Mononuclear cell (primary cell): Measurements from ENCODE around the gene NPEPL1. TPM values are rescaled to one million over a fixed set of nuclear protein-coding genes. Genes with fewer than 3 reads are reported as not detected.

Experiments
- H3K27me3 ChIP-seq: 2 replicates; pipeline ENCODE4 v1.6.0; 2011; ENCODE audit warnings: low read length, control low read depth; ENCODE audit not compliant: insufficient read depth
- H3K4me1 ChIP-seq: 2 replicates; pipeline ENCODE4 v1.5.1; 2011; ENCODE audit warnings: mild to moderate bottlenecking, low read length, control low read depth; ENCODE audit not compliant: insufficient read depth
- H3K4me3 ChIP-seq: 2 replicates; pipeline ENCODE4 v1.5.1; 2011; ENCODE audit warnings: mild to moderate bottlenecking, low read length, moderate library complexity
- H3K9me3 ChIP-seq: 2 replicates; pipeline ENCODE4 v1.5.1; 2011; ENCODE audit warnings: low read depth, mild to moderate bottlenecking, control low read depth, low read length
- total RNA-seq: library from RNA; depleted of rRNA; stranded (reverse); fragments of >200 nt; gene quantifications from one replicate; pipeline ENCODE4 v1.2.3, GENCODE V29; 2012

The NPEPL1 gene
- total RNA-seq, 1 donor = 25.5 TPM

DNA sequence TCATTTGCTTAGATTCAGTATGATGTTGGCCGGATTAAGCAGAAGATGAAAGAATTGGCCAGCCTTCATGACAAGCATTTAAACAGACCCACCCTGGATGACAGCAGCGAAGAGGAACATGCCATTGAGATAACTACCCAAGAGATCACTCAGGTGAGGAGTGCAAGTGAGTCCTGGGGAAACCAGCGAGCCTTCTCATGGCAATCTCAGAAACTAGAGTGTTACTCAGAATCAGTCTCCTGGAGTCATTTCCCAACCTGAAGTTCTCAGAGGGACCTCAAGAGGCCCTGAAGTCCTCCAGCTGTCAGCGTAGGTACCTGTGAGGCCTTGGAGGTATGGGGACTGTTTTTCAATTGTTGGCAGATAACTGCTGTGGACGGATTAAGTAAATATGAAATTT is 24.6 kb upstream of the NPEPL1 start:
- Histone ChIP-seq H3K4me1 (no peaks in the 10 kb centered on the region), H3K9me3 (no peaks in the 10 kb centered on the region), H3K27me3 (no peaks in the 10 kb centered on the region), H3K4me3 (no peak overlapping the region)

GRCh38 chr20:58668901-58669286 is 23.7 kb upstream of the NPEPL1 start:
- Histone ChIP-seq H3K4me1 (no peaks in the 10 kb centered on the region), H3K4me3 (no peak overlapping the region), H3K27me3 (no peaks in the 10 kb centered on the region), H3K9me3 (no peaks in the 10 kb centered on the region)

- Histone ChIP-seq H3K4me3 (no peak overlapping the region), H3K9me3 (no peaks in the 10 kb centered on the region), H3K4me1 (no peaks in the 10 kb centered on the region), H3K27me3 (no peaks in the 10 kb centered on the region)
Measured at GRCh38 chr20:58669287-58670006, 23.2 kb upstream of the NPEPL1 start.

GRCh38 chr20:58670102-58670501 is 22.5 kb upstream of the NPEPL1 start:
- H3K9me3 ChIP-seq = no peaks in the 10 kb centered on the region
- no peak overlapping the region for H3K4me3 ChIP-seq
- no peaks in the 10 kb centered on the region for H3K27me3 ChIP-seq
- no peaks in the 10 kb centered on the region for H3K4me1 ChIP-seq

- Histone ChIP-seq H3K9me3 (no peaks in the 10 kb centered on the region), H3K4me1 (no peaks in the 10 kb centered on the region), H3K4me3 (no peak overlapping the region), H3K27me3 (no peaks in the 10 kb centered on the region)
Measured at GRCh38 chr20:58670659-58671058, 21.9 kb upstream of the NPEPL1 start.

DNA sequence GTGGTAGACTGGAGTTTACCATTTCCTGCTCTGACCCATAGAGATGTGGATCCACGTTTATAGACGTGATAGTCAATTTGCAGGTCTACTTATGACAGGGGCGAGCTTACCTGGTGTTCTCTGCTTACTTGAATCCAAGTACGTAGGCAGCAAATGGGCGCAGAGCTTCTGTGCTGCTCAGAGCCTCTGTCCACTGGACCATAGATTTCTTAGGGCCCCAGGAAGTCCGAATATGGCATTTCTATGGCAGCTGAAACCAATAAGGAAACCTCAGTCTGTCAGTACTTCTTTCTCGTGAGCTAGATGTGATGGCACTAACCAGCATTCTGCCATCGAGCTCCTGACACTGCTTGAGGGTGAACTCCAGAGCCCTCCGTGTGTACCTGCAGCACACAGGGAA is 19.5 kb upstream of the NPEPL1 start:
- Histone ChIP-seq H3K4me3 (no peak overlapping the region), H3K4me1 (no peaks in the 10 kb centered on the region), H3K27me3 (no peaks in the 10 kb centered on the region), H3K9me3 (no peaks in the 10 kb centered on the region)

DNA sequence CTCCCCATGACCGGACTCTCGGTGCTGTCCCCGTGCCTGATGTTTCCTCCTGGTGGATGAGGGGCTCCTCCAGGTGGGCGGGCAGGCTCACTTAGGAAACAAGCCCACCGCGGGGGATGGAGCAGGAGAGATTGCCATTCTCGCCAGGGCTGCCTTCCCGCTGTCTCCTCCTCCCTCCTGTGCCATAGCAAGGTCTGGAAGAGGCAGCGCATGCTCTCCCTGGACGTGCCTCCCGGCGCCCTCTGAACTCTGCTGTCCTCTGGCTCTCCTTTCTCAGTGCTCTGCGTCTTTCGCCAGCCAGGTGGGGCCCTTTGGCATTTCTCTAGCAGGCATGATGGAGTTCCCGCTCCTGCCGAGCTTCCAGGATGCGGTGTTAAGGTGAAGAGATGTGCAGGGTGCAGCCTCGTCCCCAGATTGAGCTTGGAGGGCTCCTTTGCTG is 17.4 kb upstream of the NPEPL1 start:
- Histone ChIP-seq H3K4me1 (no peaks in the 10 kb centered on the region), H3K27me3 (no peaks in the 10 kb centered on the region), H3K9me3 (no peaks in the 10 kb centered on the region), H3K4me3 (no peak overlapping the region)

DNA sequence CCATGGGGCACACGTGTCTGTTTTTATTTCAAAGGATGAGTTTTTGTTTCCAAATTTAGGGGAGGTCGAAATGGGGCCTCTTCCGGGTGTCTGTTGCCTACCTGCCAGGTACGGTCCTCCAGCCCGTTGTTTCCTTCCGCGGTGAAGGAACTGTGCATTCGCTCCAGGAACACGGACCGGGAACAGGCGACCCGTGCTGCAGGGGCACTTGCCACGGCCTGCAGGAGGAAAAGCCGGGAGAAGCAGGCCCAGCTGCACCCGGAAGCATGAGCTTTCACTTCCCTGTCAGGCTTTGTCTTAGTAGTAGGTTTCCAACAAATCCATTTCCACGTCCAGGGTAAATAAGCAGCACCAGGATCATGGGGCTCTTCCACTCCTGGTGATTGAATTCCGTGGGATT is 17.0 kb upstream of the NPEPL1 start:
- no peak overlapping the region for H3K4me3 ChIP-seq
- H3K4me1 ChIP-seq = no peaks in the 10 kb centered on the region
- no peaks in the 10 kb centered on the region for H3K27me3 ChIP-seq
- H3K9me3 ChIP-seq = no peaks in the 10 kb centered on the region

- Histone ChIP-seq H3K4me1 (no peaks in the 10 kb centered on the region), H3K27me3 (no peaks in the 10 kb centered on the region), H3K9me3 (no peaks in the 10 kb centered on the region), H3K4me3 (no peak overlapping the region)
Measured at GRCh38 chr20:58676161-58676560, 16.4 kb upstream of the NPEPL1 start.

- no peaks in the 10 kb centered on the region for H3K9me3 ChIP-seq
Measured at GRCh38 chr20:58677079-58677604, 15.5 kb upstream of the NPEPL1 start.

GRCh38 chr20:58677808-58678207 is 14.8 kb upstream of the NPEPL1 start:
- no peaks in the 10 kb centered on the region for H3K27me3 ChIP-seq
- H3K4me1 ChIP-seq = no peaks in the 10 kb centered on the region
- H3K4me3 ChIP-seq = no peak overlapping the region
- no peaks in the 10 kb centered on the region for H3K9me3 ChIP-seq

More at GRCh38 chr20:58677079-58677604, 15.5 kb upstream of the NPEPL1 start:
- Histone ChIP-seq H3K4me1 (no peaks in the 10 kb centered on the region), H3K27me3 (no peaks in the 10 kb centered on the region), H3K4me3 (no peak overlapping the region)

DNA sequence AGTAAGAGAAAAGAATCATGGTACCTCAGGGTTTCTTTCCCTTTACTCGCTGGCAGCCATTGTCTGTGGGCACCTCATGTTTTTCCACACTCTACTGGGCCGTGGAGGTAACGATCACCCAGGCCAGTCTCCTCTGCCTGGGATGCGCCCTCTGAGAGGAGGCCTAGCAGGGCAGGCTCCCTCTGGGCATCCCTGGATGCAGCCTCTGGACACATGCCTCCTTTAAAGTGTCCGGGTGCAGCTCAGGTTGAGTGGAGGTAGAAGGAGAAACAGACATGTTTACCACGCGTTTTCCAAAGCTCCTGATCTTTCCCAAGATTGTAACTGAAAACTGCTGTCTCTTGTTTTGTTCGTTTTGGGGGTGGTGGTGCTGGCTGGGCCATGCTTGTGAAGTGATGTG is 13.8 kb upstream of the NPEPL1 start:
- Histone ChIP-seq H3K4me1 (no peaks in the 10 kb centered on the region), H3K27me3 (no peaks in the 10 kb centered on the region), H3K9me3 (no peaks in the 10 kb centered on the region), H3K4me3 (no peak overlapping the region)

GRCh38 chr20:58682656-58683531 is 9.7 kb upstream of the NPEPL1 start:
- no peak overlapping the region for H3K4me3 ChIP-seq
- H3K4me1 ChIP-seq = no peaks in the 10 kb centered on the region
- no peaks in the 10 kb centered on the region for H3K27me3 ChIP-seq
- H3K9me3 ChIP-seq = no peaks in the 10 kb centered on the region

DNA sequence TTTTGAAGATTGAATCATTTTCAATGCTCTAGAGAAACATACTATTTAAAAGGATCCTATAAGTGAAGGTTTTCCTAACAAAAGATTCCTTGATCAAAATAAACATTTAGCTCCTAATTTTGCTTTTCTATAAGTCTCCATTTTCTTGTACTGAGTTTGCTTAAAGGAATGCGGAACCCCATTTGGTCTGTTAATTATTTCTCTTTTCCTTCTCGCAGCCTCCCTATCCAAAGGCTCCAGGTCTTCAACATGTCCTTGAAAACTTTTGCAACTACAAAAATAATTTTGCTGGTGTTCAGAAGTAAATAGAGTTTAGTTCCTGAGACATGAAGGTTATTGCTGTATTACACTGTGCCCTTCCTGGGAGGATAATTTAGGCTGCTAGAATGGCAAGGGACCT is 8.3 kb upstream of the NPEPL1 start:
- no peak overlapping the region for H3K4me3 ChIP-seq

GRCh38 chr20:58685988-58686387 is 6.6 kb upstream of the NPEPL1 start:
- H3K4me3 ChIP-seq = no peak overlapping the region
- peaks cover 17% of the 10 kb centered on the region for H3K4me1 ChIP-seq
- H3K27me3 ChIP-seq = no peaks in the 10 kb centered on the region
- H3K9me3 ChIP-seq = no peaks in the 10 kb centered on the region

More for the DNA sequence above, 8.3 kb upstream of the NPEPL1 start:
- Histone ChIP-seq H3K27me3 (no peaks in the 10 kb centered on the region), H3K4me1 (peaks cover 6% of the 10 kb centered on the region), H3K9me3 (no peaks in the 10 kb centered on the region)
